Hepatocyte (in vitro differentiated cells): ENCODE measurements around the gene TMEM145. TPM values are rescaled to one million over a fixed set of nuclear protein-coding genes. Genes with fewer than 3 reads are reported as not detected.

ENCODE experiments used
- DNase-seq: peaks from one replicate; pipeline ENCODE4 v3.0.0-alpha.2; 2016; ENCODE audit warnings: low spot score
- H2AFZ ChIP-seq: fragments of 200-600 bp; sonication (generic); 2 replicates; pipeline ENCODE4 v1.6.0; 2016; ENCODE audit warnings: antibody characterized with exemption, mild to moderate bottlenecking
- H3K27ac ChIP-seq: fragments of 200-600 bp; sonication (generic); 2 replicates; pipeline ENCODE4 v1.5.1; 2016; ENCODE audit warnings: mild to moderate bottlenecking
- H3K27me3 ChIP-seq: fragments of 200-600 bp; sonication (generic); 2 replicates; pipeline ENCODE4 v1.6.1; 2016
- H3K36me3 ChIP-seq: fragments of 200-600 bp; sonication (generic); replicated peaks from 2 replicates; pipeline ENCODE4 v1.5.1; 2016; ENCODE audit warnings: low read depth; ENCODE audit not compliant: insufficient read depth
- H3K4me1 ChIP-seq: fragments of 200-600 bp; sonication (generic); 2 replicates; pipeline ENCODE4 v1.5.1; 2016; ENCODE audit warnings: mild to moderate bottlenecking, moderate library complexity; ENCODE audit not compliant: insufficient read depth
- H3K4me2 ChIP-seq: fragments of 200-600 bp; sonication (generic); 2 replicates; pipeline ENCODE4 v1.6.0; 2016
- H3K4me3 ChIP-seq: fragments of 200-600 bp; sonication (generic); 2 replicates; pipeline ENCODE4 v1.5.1; 2016; ENCODE audit warnings: mild to moderate bottlenecking
- H3K79me2 ChIP-seq: fragments of 200-600 bp; sonication (generic); 2 replicates; pipeline ENCODE4 v1.6.0; 2017; ENCODE audit warnings: mild to moderate bottlenecking
- H3K9me2 ChIP-seq: fragments of 200-600 bp; sonication (generic); replicated peaks from 2 replicates; pipeline ENCODE4 v1.6.0; 2017; ENCODE audit warnings: mild to moderate bottlenecking; ENCODE audit not compliant: insufficient read depth
- H3K9me3 ChIP-seq: fragments of 200-600 bp; sonication (generic); 2 replicates; pipeline ENCODE4 v1.5.1; 2016; ENCODE audit warnings: low read depth, mild to moderate bottlenecking
- H4K20me1 ChIP-seq: fragments of 200-600 bp; sonication (generic); 2 replicates; pipeline ENCODE4 v1.6.0; 2016; ENCODE audit warnings: mild to moderate bottlenecking; ENCODE audit not compliant: insufficient read depth, poor library complexity, severe bottlenecking
- EZH2 ChIP-seq: fragments of 200-600 bp; sonication (generic); IDR thresholded peaks from 2 replicates; pipeline ENCODE4 v1.6.1; 2016; ENCODE audit warnings: antibody characterized with exemption, mild to moderate bottlenecking, borderline replicate concordance
- EZH2phosphoT487 ChIP-seq: fragments of 200-600 bp; sonication (generic); IDR thresholded peaks from one replicate; pipeline ENCODE4 v1.6.1; 2018; ENCODE audit warnings: antibody characterized with exemption, mild to moderate bottlenecking, low read depth, moderate library complexity; ENCODE audit not compliant: unreplicated experiment, severe bottlenecking
- WGBS: methylation state at CpG from one replicate; pipeline ENCODE4 v1.1.6; 2016; ENCODE audit warnings: low lambda C conversion rate; ENCODE audit errors: missing lambda C conversion rate; 5-methylcytosine and 5-hydroxymethylcytosine counted together
- polyA plus RNA-seq: library from polyadenylated mRNA; unstranded; fragments of >200 nt; fragmentation: Nextera tagmentation; extraction: Ambion mirVana; gene quantifications from 2 replicates; pipeline ENCODE4 v1.2.1, GENCODE V29; 2016
- total RNA-seq: library from RNA; depleted of rRNA; stranded (reverse); fragments of >200 nt; gene quantifications from 2 replicates; pipeline ENCODE4 v1.2.3, GENCODE V29; 2014
- TF ChIP-seq, protein P1 (sequence below): fragments of 200-600 bp; sonication (generic); IDR thresholded peaks from 2 replicates; pipeline ENCODE4 v1.5.1; 2016; ENCODE audit warnings: antibody characterized with exemption, mild to moderate bottlenecking; ENCODE audit not compliant: poor library complexity

TMEM145 gene
- total and polyA plus RNA-seq, 2 experiments from 2014 or later = 0.40 TPM; not detected in 1

DNA sequence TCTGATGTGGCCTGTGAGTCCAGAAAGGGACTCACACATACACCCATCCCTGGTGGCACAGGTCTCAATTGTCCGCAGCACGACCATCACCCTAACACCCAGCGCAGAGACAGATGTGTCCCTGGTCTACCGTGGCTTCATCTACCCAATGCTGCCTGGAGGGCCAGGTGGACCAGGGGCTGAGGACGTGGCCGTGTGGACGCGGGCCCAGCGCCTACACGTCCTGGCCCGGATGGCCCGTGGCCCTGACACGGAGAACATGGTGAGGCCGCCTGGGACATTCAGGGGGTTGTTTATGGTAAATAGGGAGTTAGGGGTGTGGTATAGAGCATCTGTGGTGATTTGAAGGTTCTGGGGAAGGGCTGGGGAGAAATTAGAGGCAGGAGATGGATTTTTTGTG, 35.1 kb downstream of the TMEM145 start:
- no peaks in the 10 kb centered on the region for H3K4me1 ChIP-seq
- no peaks in the 10 kb centered on the region for H3K36me3 ChIP-seq
- H3K4me3 ChIP-seq = no peak overlapping the region
- no peaks in the 10 kb centered on the region for H3K27me3 ChIP-seq
- H4K20me1 ChIP-seq = no peaks in the 10 kb centered on the region
- no peak overlapping the region for H3K27ac ChIP-seq
- no peaks in the 10 kb centered on the region for H3K9me2 ChIP-seq
- DNase-seq = no peak
- TF ChIP-seq EZH2 = no peak
- TF ChIP-seq EZH2phosphoT487 = no peak
- TF ChIP-seq, protein P1, sequence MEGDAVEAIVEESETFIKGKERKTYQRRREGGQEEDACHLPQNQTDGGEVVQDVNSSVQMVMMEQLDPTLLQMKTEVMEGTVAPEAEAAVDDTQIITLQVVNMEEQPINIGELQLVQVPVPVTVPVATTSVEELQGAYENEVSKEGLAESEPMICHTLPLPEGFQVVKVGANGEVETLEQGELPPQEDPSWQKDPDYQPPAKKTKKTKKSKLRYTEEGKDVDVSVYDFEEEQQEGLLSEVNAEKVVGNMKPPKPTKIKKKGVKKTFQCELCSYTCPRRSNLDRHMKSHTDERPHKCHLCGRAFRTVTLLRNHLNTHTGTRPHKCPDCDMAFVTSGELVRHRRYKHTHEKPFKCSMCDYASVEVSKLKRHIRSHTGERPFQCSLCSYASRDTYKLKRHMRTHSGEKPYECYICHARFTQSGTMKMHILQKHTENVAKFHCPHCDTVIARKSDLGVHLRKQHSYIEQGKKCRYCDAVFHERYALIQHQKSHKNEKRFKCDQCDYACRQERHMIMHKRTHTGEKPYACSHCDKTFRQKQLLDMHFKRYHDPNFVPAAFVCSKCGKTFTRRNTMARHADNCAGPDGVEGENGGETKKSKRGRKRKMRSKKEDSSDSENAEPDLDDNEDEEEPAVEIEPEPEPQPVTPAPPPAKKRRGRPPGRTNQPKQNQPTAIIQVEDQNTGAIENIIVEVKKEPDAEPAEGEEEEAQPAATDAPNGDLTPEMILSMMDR = no peak
- H3K79me2 ChIP-seq = no peaks in the 10 kb centered on the region
- WGBS = 93% methylated on average over 14 of the region's 14 CpGs
- H3K9me3 ChIP-seq = no peaks in the 10 kb centered on the region
- no peak overlapping the region for H2AFZ ChIP-seq
- no peak overlapping the region for H3K4me2 ChIP-seq

DNA sequence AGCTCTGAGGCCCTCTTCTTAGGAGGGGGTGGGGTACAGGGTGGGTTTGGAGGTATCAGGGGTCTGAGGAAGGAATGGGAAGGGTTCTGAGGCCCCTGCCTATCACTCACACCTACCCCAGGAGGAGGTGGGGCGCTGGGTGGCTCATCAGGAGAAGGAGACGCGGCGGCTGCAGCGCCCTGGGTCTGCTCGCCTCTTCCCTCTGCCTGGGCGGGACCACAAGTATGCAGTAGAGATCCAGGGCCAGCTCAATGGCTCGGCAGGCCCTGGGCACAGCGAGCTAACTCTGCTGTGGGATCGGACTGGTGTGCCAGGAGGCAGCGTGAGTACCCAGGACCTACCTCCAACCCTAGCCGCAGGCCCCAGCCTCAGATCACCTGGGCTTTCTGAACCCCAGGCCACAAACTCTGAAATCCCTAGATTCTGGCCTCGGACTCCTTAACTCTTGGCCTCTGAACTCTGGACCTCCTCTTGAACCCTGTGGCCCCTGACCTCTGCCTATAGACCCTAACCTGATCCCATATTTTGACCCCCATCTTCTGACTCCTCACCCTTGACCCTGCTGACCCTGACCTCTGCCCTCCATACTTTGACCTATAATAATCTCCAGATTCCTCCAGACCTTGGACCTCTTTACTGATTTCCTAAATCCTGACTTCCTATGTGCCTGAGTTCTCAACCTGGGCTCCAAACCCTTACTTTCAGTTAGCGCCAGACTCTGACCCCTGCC, 36.4 kb downstream of the TMEM145 start:
- no peaks in the 10 kb centered on the region for H3K4me1 ChIP-seq
- no peaks in the 10 kb centered on the region for H3K36me3 ChIP-seq
- H3K27me3 ChIP-seq = no peaks in the 10 kb centered on the region
- TF ChIP-seq EZH2phosphoT487 (no peak), EZH2 (no peak)
- TF ChIP-seq, protein P1 = no peak
- H3K27ac ChIP-seq = no peak overlapping the region
- H3K9me3 ChIP-seq = no peaks in the 10 kb centered on the region
- 96% methylated on average over 13 of the region's 14 CpGs for WGBS
- DNase-seq = no peak
- H2AFZ ChIP-seq = no peak overlapping the region
- H3K4me3 ChIP-seq = no peak overlapping the region
- H3K79me2 ChIP-seq = no peaks in the 10 kb centered on the region
- no peaks in the 10 kb centered on the region for H4K20me1 ChIP-seq
- no peak overlapping the region for H3K4me2 ChIP-seq
- no peaks in the 10 kb centered on the region for H3K9me2 ChIP-seq

DNA sequence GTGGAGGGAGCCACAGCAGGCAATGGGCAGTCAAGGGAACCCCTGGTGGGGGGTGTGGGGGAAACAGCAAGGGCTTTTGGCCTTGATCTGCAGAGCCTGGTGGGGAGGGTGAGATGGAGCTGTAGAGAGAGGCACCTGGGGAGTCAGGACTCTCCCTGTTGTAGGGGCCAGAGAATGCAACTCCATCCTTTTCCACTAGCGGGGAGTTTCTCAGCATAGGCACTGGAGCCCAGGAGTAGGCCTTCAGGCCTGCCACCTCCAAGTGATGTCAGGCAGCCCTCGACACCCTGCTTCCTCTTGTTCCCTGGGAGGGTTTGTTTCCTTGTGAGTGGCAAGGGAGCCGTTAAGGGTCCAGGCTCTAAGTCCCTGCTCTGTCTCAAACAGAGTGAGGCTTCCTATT, 37.3 kb downstream of the TMEM145 start:
- TF ChIP-seq, protein P1 = no peak
- TF ChIP-seq EZH2 (no peak), EZH2phosphoT487 (no peak)
- 95% methylated on average over 3 of the region's 3 CpGs for WGBS
- Histone ChIP-seq H3K4me3 (no peak overlapping the region), H3K9me2 (no peaks in the 10 kb centered on the region), H3K4me1 (no peaks in the 10 kb centered on the region), H3K4me2 (no peak overlapping the region), H3K27me3 (no peaks in the 10 kb centered on the region), H3K27ac (no peak overlapping the region), H4K20me1 (no peaks in the 10 kb centered on the region), H3K9me3 (no peaks in the 10 kb centered on the region), H3K79me2 (no peaks in the 10 kb centered on the region), H3K36me3 (no peaks in the 10 kb centered on the region), H2AFZ (no peak overlapping the region)
- no peak for DNase-seq
